Measurements from ENCODE around the gene FNDC3B. TPM values are rescaled to one million over a fixed set of nuclear protein-coding genes. Genes with fewer than 3 reads are reported as not detected.

Gene FNDC3B
- total and polyA plus RNA-seq, 2 of the 8 experiments (the other 6 are each of a cell fraction or from before 2014, with no cell fraction given) = 14.1 to 44.4 TPM

DNA sequence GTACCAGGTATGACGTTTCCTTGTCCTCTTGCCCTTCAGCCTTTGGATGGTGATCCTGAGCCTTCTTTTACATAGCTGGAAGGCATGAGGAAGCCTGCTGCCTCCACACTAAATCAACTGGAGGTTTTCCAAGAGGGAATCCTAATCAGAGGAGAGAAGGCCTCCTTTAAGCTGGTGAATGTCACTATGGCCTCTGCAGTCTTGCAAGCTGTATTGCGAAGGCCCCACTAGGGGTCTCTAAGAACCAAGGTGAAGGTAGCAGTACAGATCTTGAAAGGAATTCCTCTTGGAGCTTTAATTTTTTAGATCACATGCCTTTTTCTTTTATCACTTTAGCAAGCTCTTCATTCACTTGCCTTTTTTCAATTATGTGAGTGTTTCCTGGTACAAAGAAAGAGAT is 289.7 kb downstream of the FNDC3B start:
- no peak overlapping the region for H2AFZ ChIP-seq (ENCODE audit: low read length)
- H4K5ac ChIP-seq (ENCODE audit: insufficient read length, low read depth, low read length) = no peak overlapping the region
- no peaks in the 10 kb centered on the region for H4K20me1 ChIP-seq (replicated peaks in 1 of 2; ENCODE audit: control insufficient read depth in 1 of 2, insufficient read depth in 2 of 2, low read length in 2 of 2)
- H2BK12ac ChIP-seq (ENCODE audit: low read depth, low read length) = no peak overlapping the region
- no peaks in the 10 kb centered on the region for H3K79me2 ChIP-seq (ENCODE audit: control insufficient read depth in 1 of 2, insufficient read depth in 2 of 2, low read length in 2 of 2)
- H3K36me3 ChIP-seq (ENCODE audit: control insufficient read depth in 2 of 4, insufficient read depth in 4 of 4, low read length in 3 of 4) = peaks cover 3 to 31% (median 13%) of the 10 kb centered on the region in 4 experiments; a peak in 7 of 8 replicates
- no peak overlapping the region for H3K4ac ChIP-seq (replicated peaks; ENCODE audit: insufficient read length, low read depth, low read length)
- H3K4me3 ChIP-seq (ENCODE audit: extremely low read depth in 1 of 4, insufficient read depth in 2 of 4, low read depth in 3 of 4, low read length in 4 of 4) = no peak overlapping the region
- H3K18ac ChIP-seq (ENCODE audit: extremely low read depth, low read length) = no peak overlapping the region; the same call in 1 of the 2 replicates
- H2BK15ac ChIP-seq (ENCODE audit: low read length) = no peak overlapping the region
- no peak overlapping the region for H3K14ac ChIP-seq (ENCODE audit: insufficient read length)
- H2BK20ac ChIP-seq (ENCODE audit: low read length) = no peak overlapping the region
- DNase-seq (ENCODE audit: low read depth in 1 of 2, low spot score in 2 of 2) = no peak
- no peak overlapping the region for H3K56ac ChIP-seq (replicated peaks; ENCODE audit: insufficient read length, low read depth, low read length)
- no peak for FAIRE-seq
- CTCF ChIA-PET (ENCODE audit: partially characterized antibody) = interaction anchor here (0.8 to 3.0 kb wide), 15 partner anchors 8 to 455 kb away, joined by 3 to 20 read pairs (median 4); no protein-coding TSS in a partner anchor
- no peaks in the 10 kb centered on the region for H3K9me3 ChIP-seq (ENCODE audit: insufficient read depth in 2 of 2, low read depth in 1 of 2, low read length in 1 of 2)
- H3K9ac ChIP-seq (replicated peaks in 1 of 4; ENCODE audit: extremely low read depth in 1 of 4, low read depth in 3 of 4, low read length in 3 of 4) = no peak overlapping the region
- H3K4me2 ChIP-seq (ENCODE audit: insufficient read depth in 1 of 2, low read depth in 2 of 2, low read length in 2 of 2) = no peak overlapping the region
- H3K79me1 ChIP-seq (ENCODE audit: low read depth, low read length) = no peaks in the 10 kb centered on the region; the same call in 1 of the 2 replicates
- no peak overlapping the region for H2BK120ac ChIP-seq (replicated peaks; ENCODE audit: low read depth, low read length)
- no peak overlapping the region for H4K8ac ChIP-seq (ENCODE audit: extremely low read depth, insufficient read depth, low read length)
- POLR2A ChIA-PET (ENCODE audit: partially characterized antibody) = no interaction called here
- no peaks in the 10 kb centered on the region for H3K4me1 ChIP-seq (replicated peaks in 1 of 4; ENCODE audit: control insufficient read depth in 3 of 4, insufficient read depth in 4 of 4, low read length in 3 of 4)
- H3K27me3 ChIP-seq (replicated peaks in 1 of 4; ENCODE audit: control insufficient read depth in 3 of 4, extremely low read depth in 1 of 4, insufficient read depth in 3 of 4, low read length in 3 of 4) = no peaks in the 10 kb centered on the region
- 96% methylated on average over 2 of the region's 2 CpGs; no CpG with 5 or more reads in 1 of the 2 experiments for WGBS, 2 experiments (ENCODE audit: extremely low coverage in 1 of 2, insufficient coverage in 1 of 2, insufficient read length in 1 of 2, insufficient replicate concordance in 2 of 2, low coverage in 1 of 2, low lambda C conversion rate in 2 of 2, missing lambda C conversion rate in 1 of 2)
- no peaks in the 10 kb centered on the region for H3K23me2 ChIP-seq (ENCODE audit: low read depth, low read length)
- H2BK5ac ChIP-seq (ENCODE audit: low read depth, low read length) = no peak overlapping the region
- H3K23ac ChIP-seq (ENCODE audit: insufficient read length) = no peak overlapping the region
- no peak overlapping the region; the same call in 1 of the 2 replicates for H2AK5ac ChIP-seq (ENCODE audit: low read depth, low read length)
- H3K27ac ChIP-seq (ENCODE audit: low read depth, low read length) = no peak overlapping the region
- no peak overlapping the region for H4K91ac ChIP-seq (replicated peaks; ENCODE audit: insufficient read length, low read length)
- TF ChIP-seq RAD21 (IDR thresholded peaks at IDR 0.05 in 1 of 2, conservative IDR thresholded peaks at IDR 0.05 in 1 of 2; ENCODE audit: low read depth in 2 of 2, low read length in 2 of 2) = peak; percentile 26 to 36; a peak in 3 of 4 replicates
- no peak for TF ChIP-seq MAFK (IDR thresholded peaks at IDR 0.05; ENCODE audit: low read depth, low read length)
- TF ChIP-seq BCL11A (IDR thresholded peaks at IDR 0.05; ENCODE audit: low read depth in 2 of 2, low read length in 2 of 2) = no peak
- TF ChIP-seq, protein P1, sequence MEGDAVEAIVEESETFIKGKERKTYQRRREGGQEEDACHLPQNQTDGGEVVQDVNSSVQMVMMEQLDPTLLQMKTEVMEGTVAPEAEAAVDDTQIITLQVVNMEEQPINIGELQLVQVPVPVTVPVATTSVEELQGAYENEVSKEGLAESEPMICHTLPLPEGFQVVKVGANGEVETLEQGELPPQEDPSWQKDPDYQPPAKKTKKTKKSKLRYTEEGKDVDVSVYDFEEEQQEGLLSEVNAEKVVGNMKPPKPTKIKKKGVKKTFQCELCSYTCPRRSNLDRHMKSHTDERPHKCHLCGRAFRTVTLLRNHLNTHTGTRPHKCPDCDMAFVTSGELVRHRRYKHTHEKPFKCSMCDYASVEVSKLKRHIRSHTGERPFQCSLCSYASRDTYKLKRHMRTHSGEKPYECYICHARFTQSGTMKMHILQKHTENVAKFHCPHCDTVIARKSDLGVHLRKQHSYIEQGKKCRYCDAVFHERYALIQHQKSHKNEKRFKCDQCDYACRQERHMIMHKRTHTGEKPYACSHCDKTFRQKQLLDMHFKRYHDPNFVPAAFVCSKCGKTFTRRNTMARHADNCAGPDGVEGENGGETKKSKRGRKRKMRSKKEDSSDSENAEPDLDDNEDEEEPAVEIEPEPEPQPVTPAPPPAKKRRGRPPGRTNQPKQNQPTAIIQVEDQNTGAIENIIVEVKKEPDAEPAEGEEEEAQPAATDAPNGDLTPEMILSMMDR (IDR thresholded peaks at IDR 0.05; ENCODE audit: control extremely low read depth in 1 of 3, insufficient read depth in 1 of 3, low read depth in 1 of 3, low read length in 3 of 3) = peak in 2 of 3 experiments; percentile 28 to 46; a peak in 2 of 4 replicates
- TF ChIP-seq ZNF274 (IDR thresholded peaks at IDR 0.05; ENCODE audit: borderline replicate concordance, extremely low read depth, low read length) = no peak
- TF ChIP-seq, protein P2, sequence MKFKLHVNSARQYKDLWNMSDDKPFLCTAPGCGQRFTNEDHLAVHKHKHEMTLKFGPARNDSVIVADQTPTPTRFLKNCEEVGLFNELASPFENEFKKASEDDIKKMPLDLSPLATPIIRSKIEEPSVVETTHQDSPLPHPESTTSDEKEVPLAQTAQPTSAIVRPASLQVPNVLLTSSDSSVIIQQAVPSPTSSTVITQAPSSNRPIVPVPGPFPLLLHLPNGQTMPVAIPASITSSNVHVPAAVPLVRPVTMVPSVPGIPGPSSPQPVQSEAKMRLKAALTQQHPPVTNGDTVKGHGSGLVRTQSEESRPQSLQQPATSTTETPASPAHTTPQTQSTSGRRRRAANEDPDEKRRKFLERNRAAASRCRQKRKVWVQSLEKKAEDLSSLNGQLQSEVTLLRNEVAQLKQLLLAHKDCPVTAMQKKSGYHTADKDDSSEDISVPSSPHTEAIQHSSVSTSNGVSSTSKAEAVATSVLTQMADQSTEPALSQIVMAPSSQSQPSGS (IDR thresholded peaks at IDR 0.05; ENCODE audit: low read length) = no peak
- TF ChIP-seq, protein P3, sequence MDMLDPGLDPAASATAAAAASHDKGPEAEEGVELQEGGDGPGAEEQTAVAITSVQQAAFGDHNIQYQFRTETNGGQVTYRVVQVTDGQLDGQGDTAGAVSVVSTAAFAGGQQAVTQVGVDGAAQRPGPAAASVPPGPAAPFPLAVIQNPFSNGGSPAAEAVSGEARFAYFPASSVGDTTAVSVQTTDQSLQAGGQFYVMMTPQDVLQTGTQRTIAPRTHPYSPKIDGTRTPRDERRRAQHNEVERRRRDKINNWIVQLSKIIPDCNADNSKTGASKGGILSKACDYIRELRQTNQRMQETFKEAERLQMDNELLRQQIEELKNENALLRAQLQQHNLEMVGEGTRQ (IDR thresholded peaks at IDR 0.05; ENCODE audit: low read length) = no peak
